ENCODE results near the gene RABGAP1L. TPM values are rescaled to one million over a fixed set of nuclear protein-coding genes. Genes with fewer than 3 reads are reported as not detected.

RABGAP1L gene
- total and polyA plus RNA-seq, 2 of the 4 experiments (the other 2 are of a cell fraction): 7.9 to 26.7 TPM

DNA sequence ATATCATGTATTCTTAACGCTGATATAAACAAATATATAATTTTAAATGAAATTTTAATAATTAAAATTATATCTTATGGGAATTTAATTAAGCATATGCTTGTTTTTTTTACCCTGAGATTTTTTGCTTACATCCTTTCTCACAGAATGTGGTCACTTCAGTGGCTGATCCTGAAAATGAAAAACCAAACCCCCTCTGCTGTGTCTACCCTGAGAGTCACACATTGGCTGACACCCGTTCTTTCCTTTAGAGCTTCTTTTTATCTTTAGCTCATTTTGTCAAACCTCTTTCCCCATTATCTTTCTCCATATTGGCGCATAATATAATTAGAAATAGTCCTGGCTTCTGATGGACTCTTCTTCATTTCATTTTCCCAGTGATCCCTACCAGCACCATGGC, 829.7 kb downstream of the RABGAP1L start:
- Histone ChIP-seq H3K18ac (ENCODE audit: low read depth, low read length) (no peak overlapping the region), H3K56ac (ENCODE audit: extremely low read depth, insufficient read depth, low read length) (no peak overlapping the region), H2AK5ac (ENCODE audit: low read depth, low read length) (no peak overlapping the region), H3K4me2 (ENCODE audit: low read depth, low read length) (no peak overlapping the region), H3K27me3 (ENCODE audit: control insufficient read depth, insufficient read depth, low read length) (no peaks in the 10 kb centered on the region), H3K36me3 (ENCODE audit: control insufficient read depth, insufficient read depth, low read length) (no peaks in the 10 kb centered on the region), H4K5ac (ENCODE audit: low read depth, low read length) (no peak overlapping the region), H3K4ac (ENCODE audit: low read depth, low read length) (no peak overlapping the region), H3K27ac (ENCODE audit: insufficient read depth, low read length) (no peak overlapping the region), H3K79me1 (ENCODE audit: low read depth in 1 of 2, low read length in 2 of 2) (no peaks in the 10 kb centered on the region), H2BK15ac (ENCODE audit: low read depth, low read length) (no peak overlapping the region), H2BK5ac (ENCODE audit: low read depth, low read length, poor library complexity, severe bottlenecking) (no peak overlapping the region), H3K9ac (ENCODE audit: low read depth, low read length) (no peak overlapping the region), H3K4me3 (ENCODE audit: insufficient read depth, low read depth, low read length) (no peak overlapping the region), H4K8ac (ENCODE audit: low read depth in 2 of 2, low read length in 2 of 2) (no peak overlapping the region), H2AFZ (replicated peaks; ENCODE audit: low read length, poor library complexity) (no peak overlapping the region), H3K9me1 (ENCODE audit: insufficient read depth, low read length) (no peaks in the 10 kb centered on the region), H2BK120ac (ENCODE audit: low read depth, low read length) (no peak overlapping the region), H3K23ac (ENCODE audit: low read depth, low read length) (no peak overlapping the region; the same call in 1 of the 2 replicates), H3K9me3 (ENCODE audit: control insufficient read depth, insufficient read depth, low read length) (no peaks in the 10 kb centered on the region), H2AK9ac (replicated peaks; ENCODE audit: low read depth, low read length, poor library complexity) (no peak overlapping the region), H3K4me1 (ENCODE audit: control insufficient read depth, insufficient read depth, low read length) (no peaks in the 10 kb centered on the region), H4K20me1 (ENCODE audit: insufficient read depth, low read length) (no peaks in the 10 kb centered on the region), H2BK20ac (ENCODE audit: low read depth, low read length) (no peak overlapping the region), H4K91ac (ENCODE audit: insufficient read depth, low read depth, low read length) (no peak overlapping the region), H3K14ac (replicated peaks; ENCODE audit: low read depth, low read length) (no peak overlapping the region)
- dilution Hi-C loops (cut with HindIII; ENCODE audit: low sequenced_read_pairs, unreplicated experiment) (no loop called here), in situ Hi-C loops (cut with MboI; ENCODE audit: low sequenced_read_pairs) (loop anchor here (25.0 kb wide), 1 partner anchor 727 kb away; no protein-coding TSS in a partner anchor), intact Hi-C loops (cut with micrococcal nuclease) (loop anchor here (10.0 kb wide), 1 partner anchor 724 kb away; no protein-coding TSS in a partner anchor)
- ChIA-PET CTCF (interaction anchor here (1.2 kb wide), 1 partner anchor 157 kb away, joined by 3 read pairs; no protein-coding TSS in a partner anchor), POLR2A (ENCODE audit: unreplicated experiment) (no interaction called here)
- no TSS peak for BruUV-seq (replicated peaks)
- DNase-seq (no peak), ATAC-seq (ENCODE audit: low read depth) (no peak)
- no CpG with 5 or more reads among the region's 3 CpGs for WGBS, 2 experiments (ENCODE audit: extremely low coverage in 2 of 2, insufficient read length in 1 of 2)
- TF ChIP-seq NFE2L2 (IDR thresholded peaks at IDR 0.05; ENCODE audit: low read depth, low read length) (no peak), MAFK (IDR thresholded peaks at IDR 0.05; ENCODE audit: low read depth, low read length) (no peak), RFX5 (IDR thresholded peaks at IDR 0.05; ENCODE audit: low read depth, low read length) (no peak), MAZ (IDR thresholded peaks at IDR 0.05; ENCODE audit: borderline replicate concordance, low read depth, low read length) (no peak), FOS (IDR thresholded peaks at IDR 0.05; ENCODE audit: low read depth, low read length) (no peak), BHLHE40 (IDR thresholded peaks at IDR 0.05; ENCODE audit: low read depth, low read length) (no peak)
- TF ChIP-seq, protein P1, sequence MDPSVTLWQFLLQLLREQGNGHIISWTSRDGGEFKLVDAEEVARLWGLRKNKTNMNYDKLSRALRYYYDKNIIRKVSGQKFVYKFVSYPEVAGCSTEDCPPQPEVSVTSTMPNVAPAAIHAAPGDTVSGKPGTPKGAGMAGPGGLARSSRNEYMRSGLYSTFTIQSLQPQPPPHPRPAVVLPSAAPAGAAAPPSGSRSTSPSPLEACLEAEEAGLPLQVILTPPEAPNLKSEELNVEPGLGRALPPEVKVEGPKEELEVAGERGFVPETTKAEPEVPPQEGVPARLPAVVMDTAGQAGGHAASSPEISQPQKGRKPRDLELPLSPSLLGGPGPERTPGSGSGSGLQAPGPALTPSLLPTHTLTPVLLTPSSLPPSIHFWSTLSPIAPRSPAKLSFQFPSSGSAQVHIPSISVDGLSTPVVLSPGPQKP (IDR thresholded peaks at IDR 0.05; ENCODE audit: borderline replicate concordance, low read depth, low read length): no peak
- TF ChIP-seq, protein P2, sequence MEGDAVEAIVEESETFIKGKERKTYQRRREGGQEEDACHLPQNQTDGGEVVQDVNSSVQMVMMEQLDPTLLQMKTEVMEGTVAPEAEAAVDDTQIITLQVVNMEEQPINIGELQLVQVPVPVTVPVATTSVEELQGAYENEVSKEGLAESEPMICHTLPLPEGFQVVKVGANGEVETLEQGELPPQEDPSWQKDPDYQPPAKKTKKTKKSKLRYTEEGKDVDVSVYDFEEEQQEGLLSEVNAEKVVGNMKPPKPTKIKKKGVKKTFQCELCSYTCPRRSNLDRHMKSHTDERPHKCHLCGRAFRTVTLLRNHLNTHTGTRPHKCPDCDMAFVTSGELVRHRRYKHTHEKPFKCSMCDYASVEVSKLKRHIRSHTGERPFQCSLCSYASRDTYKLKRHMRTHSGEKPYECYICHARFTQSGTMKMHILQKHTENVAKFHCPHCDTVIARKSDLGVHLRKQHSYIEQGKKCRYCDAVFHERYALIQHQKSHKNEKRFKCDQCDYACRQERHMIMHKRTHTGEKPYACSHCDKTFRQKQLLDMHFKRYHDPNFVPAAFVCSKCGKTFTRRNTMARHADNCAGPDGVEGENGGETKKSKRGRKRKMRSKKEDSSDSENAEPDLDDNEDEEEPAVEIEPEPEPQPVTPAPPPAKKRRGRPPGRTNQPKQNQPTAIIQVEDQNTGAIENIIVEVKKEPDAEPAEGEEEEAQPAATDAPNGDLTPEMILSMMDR (conservative IDR thresholded peaks at IDR 0.05; ENCODE audit: low read depth, low read length): no peak
- TF ChIP-seq, protein P3, sequence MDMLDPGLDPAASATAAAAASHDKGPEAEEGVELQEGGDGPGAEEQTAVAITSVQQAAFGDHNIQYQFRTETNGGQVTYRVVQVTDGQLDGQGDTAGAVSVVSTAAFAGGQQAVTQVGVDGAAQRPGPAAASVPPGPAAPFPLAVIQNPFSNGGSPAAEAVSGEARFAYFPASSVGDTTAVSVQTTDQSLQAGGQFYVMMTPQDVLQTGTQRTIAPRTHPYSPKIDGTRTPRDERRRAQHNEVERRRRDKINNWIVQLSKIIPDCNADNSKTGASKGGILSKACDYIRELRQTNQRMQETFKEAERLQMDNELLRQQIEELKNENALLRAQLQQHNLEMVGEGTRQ (IDR thresholded peaks at IDR 0.05; ENCODE audit: low read depth, low read length): no peak
